DOHH2 (cell line): ENCODE measurements around the gene NAGS.

Experiments
- EZH2phosphoT487 ChIP-seq: fragments of 200-600 bp; sonication (generic); IDR thresholded peaks from 2 replicates; pipeline ENCODE4 v1.6.1; 2017; ENCODE audit warnings: borderline replicate concordance, mild to moderate bottlenecking, antibody characterized with exemption, low read length, moderate library complexity, mixed read lengths
- TF ChIP-seq, protein P1 (sequence below): fragments of 200-600 bp; sonication (generic); IDR thresholded peaks from one replicate; pipeline ENCODE4 v1.5.1; 2014; ENCODE audit warnings: antibody characterized with exemption, mild to moderate bottlenecking, low read depth, low read length; ENCODE audit not compliant: poor library complexity, severe bottlenecking

GRCh38 chr17:43966276-43966675, 38.1 kb upstream of the NAGS start:
- TF ChIP-seq, protein P1, sequence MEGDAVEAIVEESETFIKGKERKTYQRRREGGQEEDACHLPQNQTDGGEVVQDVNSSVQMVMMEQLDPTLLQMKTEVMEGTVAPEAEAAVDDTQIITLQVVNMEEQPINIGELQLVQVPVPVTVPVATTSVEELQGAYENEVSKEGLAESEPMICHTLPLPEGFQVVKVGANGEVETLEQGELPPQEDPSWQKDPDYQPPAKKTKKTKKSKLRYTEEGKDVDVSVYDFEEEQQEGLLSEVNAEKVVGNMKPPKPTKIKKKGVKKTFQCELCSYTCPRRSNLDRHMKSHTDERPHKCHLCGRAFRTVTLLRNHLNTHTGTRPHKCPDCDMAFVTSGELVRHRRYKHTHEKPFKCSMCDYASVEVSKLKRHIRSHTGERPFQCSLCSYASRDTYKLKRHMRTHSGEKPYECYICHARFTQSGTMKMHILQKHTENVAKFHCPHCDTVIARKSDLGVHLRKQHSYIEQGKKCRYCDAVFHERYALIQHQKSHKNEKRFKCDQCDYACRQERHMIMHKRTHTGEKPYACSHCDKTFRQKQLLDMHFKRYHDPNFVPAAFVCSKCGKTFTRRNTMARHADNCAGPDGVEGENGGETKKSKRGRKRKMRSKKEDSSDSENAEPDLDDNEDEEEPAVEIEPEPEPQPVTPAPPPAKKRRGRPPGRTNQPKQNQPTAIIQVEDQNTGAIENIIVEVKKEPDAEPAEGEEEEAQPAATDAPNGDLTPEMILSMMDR = no peak
- TF ChIP-seq EZH2phosphoT487 = no peak
